A673 (cell line): ENCODE measurements around the gene SF3A2.

Experiments used
- EZH2 ChIP-seq: fragments of 200-600 bp; sonication (generic); IDR thresholded peaks from 2 replicates; pipeline ENCODE4 v1.6.1; 2017; ENCODE audit warnings: borderline replicate concordance, low read depth, mild to moderate bottlenecking, mixed read lengths, antibody characterized with exemption, low read length; ENCODE audit not compliant: poor library complexity, severe bottlenecking
- TF ChIP-seq, protein P1 (sequence below): fragments of 300-800, 200-600 bp; sonication (generic); conservative IDR thresholded peaks from 2 replicates; pipeline ENCODE4 v1.5.1; 2017; ENCODE audit warnings: low read depth, mild to moderate bottlenecking, antibody characterized with exemption, low read length, moderate library complexity, mixed read lengths

GRCh38 chr19:2221918-2222317 is 14.7 kb upstream of the SF3A2 start:
- TF ChIP-seq, protein P1, sequence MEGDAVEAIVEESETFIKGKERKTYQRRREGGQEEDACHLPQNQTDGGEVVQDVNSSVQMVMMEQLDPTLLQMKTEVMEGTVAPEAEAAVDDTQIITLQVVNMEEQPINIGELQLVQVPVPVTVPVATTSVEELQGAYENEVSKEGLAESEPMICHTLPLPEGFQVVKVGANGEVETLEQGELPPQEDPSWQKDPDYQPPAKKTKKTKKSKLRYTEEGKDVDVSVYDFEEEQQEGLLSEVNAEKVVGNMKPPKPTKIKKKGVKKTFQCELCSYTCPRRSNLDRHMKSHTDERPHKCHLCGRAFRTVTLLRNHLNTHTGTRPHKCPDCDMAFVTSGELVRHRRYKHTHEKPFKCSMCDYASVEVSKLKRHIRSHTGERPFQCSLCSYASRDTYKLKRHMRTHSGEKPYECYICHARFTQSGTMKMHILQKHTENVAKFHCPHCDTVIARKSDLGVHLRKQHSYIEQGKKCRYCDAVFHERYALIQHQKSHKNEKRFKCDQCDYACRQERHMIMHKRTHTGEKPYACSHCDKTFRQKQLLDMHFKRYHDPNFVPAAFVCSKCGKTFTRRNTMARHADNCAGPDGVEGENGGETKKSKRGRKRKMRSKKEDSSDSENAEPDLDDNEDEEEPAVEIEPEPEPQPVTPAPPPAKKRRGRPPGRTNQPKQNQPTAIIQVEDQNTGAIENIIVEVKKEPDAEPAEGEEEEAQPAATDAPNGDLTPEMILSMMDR: peak; percentile 42
- TF ChIP-seq EZH2: no peak
